Right atrium auricular region (tissue), 2 donors: Measurements from ENCODE around the gene TRAF2. TPM values are rescaled to one million over a fixed set of nuclear protein-coding genes. Genes with fewer than 3 reads are reported as not detected.

Source experiments
- DNase-seq: peaks from one replicate; pipeline ENCODE4 v3.0.0-alpha.2; 2019; ENCODE audit warnings: low spot score
- H3K27ac ChIP-seq, 2 donors: fragments of 200-600 bp; sonication (generic); 1 replicate in 1 of 2; 2 replicates in 1 of 2; pipeline ENCODE4 v1.5.1; 2016 to 2019
- H3K27me3 ChIP-seq, 2 donors: fragments of 200-600 bp; sonication (generic); one replicate each; pipeline versions ENCODE4 v1.5.1 to v1.6.0; 2017 to 2019
- H3K36me3 ChIP-seq: fragments of 200-600 bp; sonication (generic); one replicate; pipeline ENCODE4 v1.5.1; 2016
- H3K4me1 ChIP-seq, 2 donors: fragments of 200-600 bp; sonication (generic); one replicate each; pipeline versions ENCODE4 v1.5.1 to v1.6.0; 2017 to 2019
- H3K4me3 ChIP-seq, 2 donors: fragments of 200-600 bp; sonication (generic); 1 replicate in 1 of 2; 2 replicates in 1 of 2; pipeline ENCODE4 v1.5.1; 2017 to 2019; ENCODE audit warnings: mild to moderate bottlenecking in 1 of 2, moderate library complexity in 1 of 2
- H3K9me3 ChIP-seq, 2 donors: fragments of 200-600 bp; sonication (generic); one replicate each; pipeline ENCODE4 v1.5.1; 2019
- CTCF ChIP-seq, 2 donors: fragments of 200-600 bp; sonication (generic); IDR thresholded peaks; one replicate each; pipeline ENCODE4 v1.5.1; 2019; ENCODE audit warnings: antibody characterized with exemption in 2 of 2
- total RNA-seq, 2 donors: library from RNA; depleted of rRNA; stranded (reverse); fragments of >200 nt; gene quantifications; one replicate each; pipeline ENCODE4 v1.1.0, GENCODE V29; 2016

TRAF2 gene
- total RNA-seq, 2 donors from 2014 or later: 1.9 to 4.1 TPM

- DNase-seq: no peak
- Histone ChIP-seq H3K36me3 (peaks cover 34% of the 10 kb centered on the region), H3K4me1 (peaks cover 0 to 8% of the 10 kb centered on the region in 2 donors), H3K27me3 (no peaks in the 10 kb centered on the region), H3K27ac (no peak overlapping the region), H3K9me3 (no peaks in the 10 kb centered on the region), H3K4me3 (no peak overlapping the region)
- TF ChIP-seq CTCF (IDR thresholded peaks at IDR 0.05): no peak
Observed at GRCh38 chr9:136937186-136938001, 51.1 kb downstream of the TRAF2 start.

GRCh38 chr9:136939431-136939995 lies 53.2 kb downstream of the TRAF2 start:
- Histone ChIP-seq H3K4me1 (peaks cover 0 to 22% of the 10 kb centered on the region in 2 donors), H3K36me3 (peaks cover 41% of the 10 kb centered on the region), H3K27ac (peak overlapping the region; percentile 91 to 96), H3K27me3 (no peaks in the 10 kb centered on the region), H3K9me3 (no peaks in the 10 kb centered on the region), H3K4me3 (no peak overlapping the region)
- DNase-seq: no peak
- TF ChIP-seq CTCF (IDR thresholded peaks at IDR 0.05): no peak

DNA sequence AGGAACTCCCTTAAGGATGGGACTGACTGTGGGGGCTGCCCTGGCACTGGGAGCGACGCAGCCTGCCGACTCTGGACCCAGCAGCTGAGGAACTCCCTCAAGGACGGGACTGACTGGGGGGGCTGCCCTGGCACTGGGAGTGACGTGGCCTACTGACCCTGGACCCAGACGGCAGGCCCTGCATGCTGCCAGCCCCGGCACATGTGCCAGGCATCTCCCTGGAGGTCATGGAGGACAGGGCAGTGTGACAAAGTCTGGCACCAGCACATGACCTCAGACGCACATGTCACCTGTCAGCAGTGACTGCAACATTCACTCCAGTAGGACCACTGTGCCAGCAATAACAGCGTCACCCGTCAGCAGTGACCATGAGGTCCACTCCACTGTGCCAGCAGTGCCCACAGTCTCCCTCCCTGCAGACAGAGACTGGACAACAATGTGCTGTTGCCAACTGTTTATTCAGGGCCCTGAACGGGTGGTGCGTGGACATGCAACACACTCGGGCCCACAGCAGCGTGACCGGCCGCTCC lies 53.7 kb downstream of the TRAF2 start:
- Histone ChIP-seq H3K27ac (peak overlapping the region; percentile 91 to 96), H3K4me3 (no peak overlapping the region), H3K36me3 (peaks cover 41% of the 10 kb centered on the region), H3K4me1 (peaks cover 0 to 26% of the 10 kb centered on the region in 2 donors), H3K27me3 (no peaks in the 10 kb centered on the region), H3K9me3 (no peaks in the 10 kb centered on the region)
- DNase-seq: peak; percentile 86
- TF ChIP-seq CTCF (IDR thresholded peaks at IDR 0.05): no peak

DNA sequence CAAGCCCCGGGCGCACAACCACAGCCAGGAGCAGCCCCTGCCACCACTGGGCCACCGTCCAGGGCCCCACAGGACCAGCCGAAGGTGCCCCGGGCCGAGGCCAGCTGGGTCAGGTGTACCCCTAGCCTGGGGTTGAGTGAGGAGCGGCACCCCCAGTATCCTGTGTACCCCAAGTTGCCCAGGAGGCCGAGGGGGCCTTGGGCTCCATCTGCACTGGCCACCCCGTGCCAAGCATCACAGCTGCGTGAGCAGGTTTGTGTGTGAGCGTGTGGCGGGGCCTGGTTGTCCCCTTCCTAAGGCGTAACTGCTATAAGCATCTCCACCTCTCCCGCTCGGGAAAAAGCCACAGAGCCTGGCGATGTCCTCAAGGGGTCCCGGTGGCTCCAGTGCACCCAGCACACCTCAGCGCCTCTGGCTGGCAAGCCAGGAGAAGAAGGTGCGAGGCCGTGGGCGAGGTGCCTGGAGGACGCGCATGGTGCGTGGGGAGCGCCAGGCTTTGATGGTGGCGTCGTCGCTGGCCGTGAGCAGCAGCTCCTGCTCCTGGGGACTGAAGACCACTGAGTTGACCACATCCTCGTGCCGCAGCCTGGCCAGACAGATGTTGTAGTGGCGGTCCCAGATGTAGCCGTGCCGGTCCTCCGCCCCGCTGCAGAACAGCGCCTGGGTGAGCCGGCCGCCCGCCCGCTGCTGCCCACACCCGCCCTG lies 54.4 kb downstream of the TRAF2 start:
- no peak overlapping the region for H3K4me3 ChIP-seq
- TF ChIP-seq CTCF (IDR thresholded peaks at IDR 0.05): no peak
- peaks cover 41% of the 10 kb centered on the region for H3K36me3 ChIP-seq
- no peak for DNase-seq
- H3K4me1 ChIP-seq: peaks cover 0 to 29% of the 10 kb centered on the region in 2 donors
- no peaks in the 10 kb centered on the region for H3K27me3 ChIP-seq
- no peaks in the 10 kb centered on the region for H3K9me3 ChIP-seq
- H3K27ac ChIP-seq: peak overlapping the region; percentile 90 to 91

DNA sequence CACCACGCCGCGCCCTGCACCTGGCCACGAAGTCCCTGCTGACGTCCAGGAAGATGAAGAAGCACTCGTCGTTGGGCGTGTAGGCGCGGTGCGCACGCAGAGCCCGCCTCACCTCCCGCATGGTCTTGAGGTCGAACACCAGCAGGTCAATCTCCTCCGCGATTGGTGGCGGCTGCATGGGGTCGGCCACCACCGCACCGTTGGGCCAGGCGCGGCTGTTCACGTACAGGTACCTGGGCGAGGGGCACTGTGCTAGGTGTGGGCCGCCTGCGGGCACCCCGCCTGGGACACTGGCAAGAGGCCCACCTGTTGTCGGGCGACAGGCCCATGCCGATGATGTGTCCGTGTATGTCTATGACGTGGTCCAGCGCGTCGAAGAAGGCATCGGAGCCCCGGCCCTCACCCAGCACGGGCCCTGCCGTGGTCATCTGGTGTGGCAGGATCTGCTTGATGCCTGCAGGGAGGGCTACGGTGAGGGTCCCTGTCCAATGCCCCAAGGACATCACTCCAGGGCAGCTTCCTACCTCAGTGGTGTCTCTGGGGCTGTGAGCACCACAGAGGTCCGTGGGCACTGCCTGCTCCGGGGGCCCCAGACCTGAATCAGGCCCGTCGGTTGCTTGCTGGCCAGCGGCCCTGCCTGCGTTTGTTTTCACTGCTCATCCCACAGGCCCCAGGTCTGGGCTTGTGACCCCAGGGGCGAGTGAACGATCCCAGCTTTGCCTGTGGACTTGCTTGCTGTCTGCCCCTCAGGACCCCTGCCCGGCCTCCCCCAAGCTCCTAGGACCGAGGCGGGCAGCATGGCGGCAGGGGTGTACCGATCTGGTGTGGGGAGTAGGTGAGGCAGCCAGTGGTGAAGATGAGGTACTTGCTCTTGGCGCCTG lies 55.2 kb downstream of the TRAF2 start:
- Histone ChIP-seq H3K9me3 (no peaks in the 10 kb centered on the region), H3K27me3 (no peaks in the 10 kb centered on the region), H3K27ac (peak overlapping the region; percentile 90 to 91), H3K36me3 (peaks cover 41% of the 10 kb centered on the region), H3K4me3 (no peak overlapping the region), H3K4me1 (peaks cover 0 to 29% of the 10 kb centered on the region in 2 donors)
- no peak for DNase-seq
- no peak for TF ChIP-seq CTCF (IDR thresholded peaks at IDR 0.05)
